Transverse colon (tissue), 4 donors: ENCODE measurements around the gene SECTM1.
A peak's percentile ranks its signal among the peaks of the same experiment; 100 is the strongest.

ENCODE experiments used
- POLR2A ChIP-seq: fragments of 450-650 bp; IDR thresholded peaks from one replicate; pipeline ENCODE4 v1.6.1; 2016; ENCODE audit warnings: antibody characterized with exemption, mild to moderate bottlenecking, moderate library complexity
- POLR2AphosphoS5 ChIP-seq, 3 donors: sonication (generic); formaldehyde crosslinking; IDR thresholded peaks; one replicate each; pipeline ENCODE4 v1.6.1; 2016; ENCODE audit warnings: antibody characterized with exemption in 3 of 3
- TF ChIP-seq, protein P1 (sequence below), 5 experiments: fragments of 200-600 bp in 3 of 5; fragments of 450-650 bp in 2 of 5; sonication (generic) in 3 of 5; IDR thresholded peaks; 1 replicate in 2 of 5; 2 replicates in 3 of 5; pipeline ENCODE4 v1.5.1; 2016 to 2017; ENCODE audit warnings: antibody characterized with exemption in 5 of 5, inconsistent platforms in 3 of 5, mild to moderate bottlenecking in 2 of 5, moderate library complexity in 1 of 5

DNA sequence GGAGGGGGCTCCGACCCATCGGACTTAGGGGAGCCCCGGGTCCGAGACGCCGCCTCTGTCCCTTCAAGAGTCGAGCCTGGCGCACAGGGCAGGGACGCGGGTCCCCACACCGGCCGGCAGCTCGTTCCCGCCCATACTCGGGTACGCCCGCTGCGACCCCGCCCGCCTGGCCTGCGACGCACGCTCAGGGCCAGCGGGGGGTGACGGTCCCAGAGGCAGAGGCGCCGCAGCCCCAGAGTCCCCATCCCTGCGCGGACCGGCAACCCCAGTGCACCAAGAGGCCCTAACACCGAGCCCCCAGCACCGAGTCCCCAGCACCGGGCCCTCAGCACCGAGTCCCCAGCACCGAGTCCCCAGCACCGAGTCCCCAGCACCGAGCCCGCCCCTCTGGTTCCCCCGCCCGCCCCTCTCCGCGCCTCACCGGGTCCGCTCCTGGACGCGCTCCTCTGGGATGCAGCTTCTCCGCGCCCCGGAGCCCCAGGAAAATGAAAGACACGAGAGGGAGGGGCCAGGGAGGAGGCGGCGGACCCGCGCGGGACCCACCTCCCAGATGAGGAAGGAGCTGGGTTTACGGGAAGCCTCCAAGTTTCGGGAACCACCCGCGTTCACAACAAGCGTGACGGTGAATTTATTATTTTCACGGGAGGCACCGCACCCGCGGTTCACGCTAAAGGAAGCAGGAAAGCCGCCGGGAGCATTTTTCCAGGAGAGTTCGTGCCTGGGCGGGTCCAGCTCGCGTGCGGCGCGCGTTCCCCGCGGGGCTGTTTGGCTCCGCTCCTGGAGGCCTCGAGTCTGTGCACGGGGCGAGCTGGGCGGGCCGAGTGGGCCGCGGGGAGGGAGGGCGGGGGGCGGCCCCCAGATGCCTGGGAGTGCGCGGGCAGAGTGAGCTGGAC is at the start of gene SECTM1:
- TF ChIP-seq POLR2AphosphoS5 (IDR thresholded peaks at IDR 0.05) (peak in 2 of 3 donors; percentile 42 to 49), POLR2A (peak; percentile 18)
- TF ChIP-seq, protein P1, sequence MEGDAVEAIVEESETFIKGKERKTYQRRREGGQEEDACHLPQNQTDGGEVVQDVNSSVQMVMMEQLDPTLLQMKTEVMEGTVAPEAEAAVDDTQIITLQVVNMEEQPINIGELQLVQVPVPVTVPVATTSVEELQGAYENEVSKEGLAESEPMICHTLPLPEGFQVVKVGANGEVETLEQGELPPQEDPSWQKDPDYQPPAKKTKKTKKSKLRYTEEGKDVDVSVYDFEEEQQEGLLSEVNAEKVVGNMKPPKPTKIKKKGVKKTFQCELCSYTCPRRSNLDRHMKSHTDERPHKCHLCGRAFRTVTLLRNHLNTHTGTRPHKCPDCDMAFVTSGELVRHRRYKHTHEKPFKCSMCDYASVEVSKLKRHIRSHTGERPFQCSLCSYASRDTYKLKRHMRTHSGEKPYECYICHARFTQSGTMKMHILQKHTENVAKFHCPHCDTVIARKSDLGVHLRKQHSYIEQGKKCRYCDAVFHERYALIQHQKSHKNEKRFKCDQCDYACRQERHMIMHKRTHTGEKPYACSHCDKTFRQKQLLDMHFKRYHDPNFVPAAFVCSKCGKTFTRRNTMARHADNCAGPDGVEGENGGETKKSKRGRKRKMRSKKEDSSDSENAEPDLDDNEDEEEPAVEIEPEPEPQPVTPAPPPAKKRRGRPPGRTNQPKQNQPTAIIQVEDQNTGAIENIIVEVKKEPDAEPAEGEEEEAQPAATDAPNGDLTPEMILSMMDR (IDR thresholded peaks at IDR 0.05), result no peak
